Coronary artery (tissue), 2 donors: ENCODE results near the gene SLC51B.

Experiments
- DNase-seq: peaks from one replicate; pipeline ENCODE4 v3.0.0-alpha.2; 2017; ENCODE audit warnings: low spot score
- H3K27ac ChIP-seq, 2 donors: fragments of 200-600 bp; sonication (generic); one replicate each; pipeline ENCODE4 v1.5.1; 2016 to 2019
- H3K4me3 ChIP-seq: fragments of 200-600 bp; sonication (generic); 2 replicates; pipeline ENCODE4 v1.5.1; 2016; ENCODE audit warnings: mild to moderate bottlenecking, moderate library complexity
- TF ChIP-seq, protein P1 (sequence below): fragments of 200-600 bp; sonication (generic); IDR thresholded peaks from one replicate; pipeline ENCODE4 v1.5.1; 2019; ENCODE audit warnings: antibody characterized with exemption

Gene SLC51B

GRCh38 chr15:65054333-65055200 lies 9.4 kb downstream of the SLC51B start:
- Histone ChIP-seq H3K4me3 (peak overlapping the region; percentile 22), H3K27ac (peak overlapping the region; percentile 79 to 95)
- DNase-seq = no peak
- TF ChIP-seq, protein P1, sequence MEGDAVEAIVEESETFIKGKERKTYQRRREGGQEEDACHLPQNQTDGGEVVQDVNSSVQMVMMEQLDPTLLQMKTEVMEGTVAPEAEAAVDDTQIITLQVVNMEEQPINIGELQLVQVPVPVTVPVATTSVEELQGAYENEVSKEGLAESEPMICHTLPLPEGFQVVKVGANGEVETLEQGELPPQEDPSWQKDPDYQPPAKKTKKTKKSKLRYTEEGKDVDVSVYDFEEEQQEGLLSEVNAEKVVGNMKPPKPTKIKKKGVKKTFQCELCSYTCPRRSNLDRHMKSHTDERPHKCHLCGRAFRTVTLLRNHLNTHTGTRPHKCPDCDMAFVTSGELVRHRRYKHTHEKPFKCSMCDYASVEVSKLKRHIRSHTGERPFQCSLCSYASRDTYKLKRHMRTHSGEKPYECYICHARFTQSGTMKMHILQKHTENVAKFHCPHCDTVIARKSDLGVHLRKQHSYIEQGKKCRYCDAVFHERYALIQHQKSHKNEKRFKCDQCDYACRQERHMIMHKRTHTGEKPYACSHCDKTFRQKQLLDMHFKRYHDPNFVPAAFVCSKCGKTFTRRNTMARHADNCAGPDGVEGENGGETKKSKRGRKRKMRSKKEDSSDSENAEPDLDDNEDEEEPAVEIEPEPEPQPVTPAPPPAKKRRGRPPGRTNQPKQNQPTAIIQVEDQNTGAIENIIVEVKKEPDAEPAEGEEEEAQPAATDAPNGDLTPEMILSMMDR = peak; percentile 80

- Histone ChIP-seq H3K27ac (peak overlapping the region; percentile 79 to 95), H3K4me3 (peak overlapping the region; percentile 22)
- TF ChIP-seq, protein P1 = no peak
- DNase-seq = no peak
Observed at GRCh38 chr15:65055201-65055870, 10.1 kb downstream of the SLC51B start.

GRCh38 chr15:65056106-65056505 lies 10.9 kb downstream of the SLC51B start:
- peak overlapping the region; percentile 79 to 95 for H3K27ac ChIP-seq
- H3K4me3 ChIP-seq = no peak overlapping the region
- TF ChIP-seq, protein P1 = no peak
- no peak for DNase-seq

DNA sequence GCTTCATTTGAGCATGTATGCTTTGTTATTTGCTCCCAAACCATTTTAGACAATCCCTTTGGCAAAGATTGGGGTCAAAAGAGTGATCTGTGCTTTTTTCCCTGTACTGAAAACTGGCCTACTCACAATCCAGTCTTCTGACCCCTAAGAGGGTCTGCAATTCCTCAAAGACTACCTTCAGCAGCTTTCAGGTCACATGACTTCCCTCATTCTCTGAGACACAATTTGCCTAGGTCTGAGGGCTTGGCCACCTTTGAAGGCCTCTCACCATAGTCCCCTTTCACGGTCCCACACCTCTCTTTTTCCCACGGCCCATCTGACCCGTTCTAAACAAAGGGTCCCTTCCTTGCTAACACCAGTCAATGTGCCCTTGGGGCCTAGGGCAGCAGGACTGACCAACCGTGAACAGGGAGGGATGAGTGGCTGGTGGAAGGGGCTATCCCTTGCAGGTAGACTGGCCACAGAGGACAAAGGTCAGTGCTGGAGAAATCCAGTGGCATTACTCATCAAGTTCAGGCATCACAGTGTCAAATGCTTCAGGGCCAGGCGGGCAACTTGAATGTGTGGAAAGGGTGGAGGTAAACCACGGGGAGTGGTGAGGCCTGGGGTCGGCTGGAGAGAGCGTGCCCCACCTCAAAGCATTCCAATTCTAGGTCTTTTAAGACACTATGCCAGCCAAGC lies 11.8 kb downstream of the SLC51B start:
- no peak for DNase-seq
- peak overlapping the region; percentile 79 to 95 for H3K27ac ChIP-seq
- TF ChIP-seq, protein P1 = no peak
- peak overlapping the region; percentile 10 for H3K4me3 ChIP-seq

DNA sequence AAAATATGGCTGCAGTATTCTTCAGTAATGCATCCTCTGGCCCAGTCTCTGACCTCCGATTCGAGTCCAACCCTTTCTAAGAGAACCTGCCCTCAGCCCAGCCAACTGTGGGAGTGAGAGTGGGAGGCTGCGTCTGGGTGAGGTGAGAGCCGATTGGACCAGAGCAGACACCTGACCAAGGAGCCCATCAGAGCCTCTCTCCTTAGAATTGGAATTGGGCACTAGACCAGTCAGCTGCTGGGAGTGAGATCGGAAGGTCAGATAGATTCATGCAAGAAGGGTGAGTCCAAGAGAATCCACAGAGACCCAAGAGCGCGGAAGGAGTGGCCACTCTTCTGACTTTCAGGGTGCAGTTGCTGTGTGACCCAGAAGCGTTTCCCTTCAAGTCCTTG lies 12.4 kb downstream of the SLC51B start:
- TF ChIP-seq, protein P1 = no peak
- Histone ChIP-seq H3K27ac (peak overlapping the region; percentile 79 to 95), H3K4me3 (peak overlapping the region; percentile 10)
- DNase-seq = no peak

DNA sequence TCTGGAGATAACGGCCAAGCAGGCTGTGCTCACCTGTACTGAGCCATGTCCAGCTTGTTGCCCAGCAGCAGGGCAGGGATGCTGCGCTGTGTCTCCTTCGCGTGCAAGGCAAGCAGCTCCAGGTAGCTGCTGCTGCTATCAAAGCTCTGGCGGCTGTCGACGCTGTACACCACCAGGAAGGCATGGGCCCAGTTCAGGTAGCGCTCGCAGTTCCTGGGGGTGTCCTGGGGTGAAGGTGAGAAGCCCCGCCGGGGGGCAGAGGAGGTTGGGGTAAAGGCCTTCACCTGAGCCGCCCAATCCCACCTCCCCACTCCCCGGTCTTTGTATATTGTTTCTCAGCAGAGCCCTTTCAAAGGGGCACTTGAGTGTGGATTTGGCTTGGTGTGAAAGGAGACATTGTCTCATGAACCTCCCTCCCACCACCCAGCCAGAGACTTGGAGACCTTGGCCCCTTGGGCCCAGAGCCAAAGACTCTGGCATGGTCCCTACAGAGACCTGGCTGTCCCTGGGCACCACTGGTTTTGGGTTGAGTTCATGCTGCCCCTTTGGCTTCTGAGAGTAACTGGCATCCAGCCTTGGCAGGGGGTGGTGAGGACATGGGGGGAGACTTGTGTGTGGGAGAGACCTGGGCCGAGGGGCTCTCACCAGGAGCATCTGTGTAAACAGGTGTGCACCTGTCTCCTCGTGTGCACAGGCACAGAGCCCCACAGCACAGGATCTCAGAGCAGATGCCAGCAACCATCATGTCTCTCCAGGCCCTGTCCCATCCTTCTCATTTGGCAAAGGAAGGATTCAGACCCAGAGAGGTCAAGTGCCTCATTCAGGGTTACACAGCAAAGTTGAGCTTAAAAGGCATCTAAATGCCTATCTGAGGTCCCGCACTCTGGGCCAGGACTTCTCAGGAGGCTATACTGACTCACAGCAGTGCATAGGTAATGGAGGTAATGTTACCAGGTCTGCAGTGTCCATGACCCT lies 13.5 kb downstream of the SLC51B start:
- no peak overlapping the region for H3K4me3 ChIP-seq
- H3K27ac ChIP-seq = peak overlapping the region; percentile 95 to 100
- no peak for DNase-seq
- TF ChIP-seq, protein P1 = no peak
